Measurements from ENCODE around the gene SAFB.

The SAFB gene

GRCh38 chr19:5642204-5642603, 19.3 kb downstream of the SAFB start:
- Histone ChIP-seq H3K27me3 (ENCODE audit: insufficient read depth, low read depth, severe bottlenecking) (no peaks in the 10 kb centered on the region), H3K9me3 (ENCODE audit: severe bottlenecking) (no peaks in the 10 kb centered on the region), H3K27ac (no peak overlapping the region), H3K4me3 (ENCODE audit: low read depth, low read length) (no peak overlapping the region), H3K36me3 (peaks cover 82% of the 10 kb centered on the region)
- no peak for TF ChIP-seq CTCF (IDR thresholded peaks at IDR 0.05; ENCODE audit: low read depth, low read length)
- DNase-seq = no peak

- Histone ChIP-seq H3K27me3 (ENCODE audit: insufficient read depth, low read depth, severe bottlenecking) (no peaks in the 10 kb centered on the region), H3K9me3 (ENCODE audit: severe bottlenecking) (no peaks in the 10 kb centered on the region), H3K27ac (no peak overlapping the region), H3K36me3 (peaks cover 82% of the 10 kb centered on the region), H3K4me3 (ENCODE audit: low read depth, low read length) (no peak overlapping the region)
- DNase-seq = no peak
- TF ChIP-seq CTCF (IDR thresholded peaks at IDR 0.05; ENCODE audit: low read depth, low read length) = no peak
Measured at GRCh38 chr19:5643060-5643459, 20.2 kb downstream of the SAFB start.

- Histone ChIP-seq H3K27me3 (ENCODE audit: insufficient read depth, low read depth, severe bottlenecking) (no peaks in the 10 kb centered on the region), H3K36me3 (peaks cover 81% of the 10 kb centered on the region), H3K27ac (no peak overlapping the region), H3K4me3 (ENCODE audit: low read depth, low read length) (no peak overlapping the region), H3K9me3 (ENCODE audit: severe bottlenecking) (no peaks in the 10 kb centered on the region)
- DNase-seq = no peak
- TF ChIP-seq CTCF (IDR thresholded peaks at IDR 0.05; ENCODE audit: low read depth, low read length) = no peak
Measured at GRCh38 chr19:5644037-5644436, 21.2 kb downstream of the SAFB start.

GRCh38 chr19:5645409-5645808, 22.5 kb downstream of the SAFB start:
- no peaks in the 10 kb centered on the region for H3K27me3 ChIP-seq (ENCODE audit: insufficient read depth, low read depth, severe bottlenecking)
- no peak for DNase-seq
- no peak overlapping the region for H3K27ac ChIP-seq
- no peak overlapping the region for H3K4me3 ChIP-seq (ENCODE audit: low read depth, low read length)
- no peaks in the 10 kb centered on the region for H3K9me3 ChIP-seq (ENCODE audit: severe bottlenecking)
- TF ChIP-seq CTCF (IDR thresholded peaks at IDR 0.05; ENCODE audit: low read depth, low read length) = no peak
- peaks cover 89% of the 10 kb centered on the region for H3K36me3 ChIP-seq

- no peaks in the 10 kb centered on the region for H3K9me3 ChIP-seq (ENCODE audit: severe bottlenecking)
- H3K27me3 ChIP-seq (ENCODE audit: insufficient read depth, low read depth, severe bottlenecking) = no peaks in the 10 kb centered on the region
- H3K4me3 ChIP-seq (ENCODE audit: low read depth, low read length) = no peak overlapping the region
- TF ChIP-seq CTCF (IDR thresholded peaks at IDR 0.05; ENCODE audit: low read depth, low read length) = no peak
- DNase-seq = no peak
- H3K36me3 ChIP-seq = peaks cover 91% of the 10 kb centered on the region
- no peak overlapping the region for H3K27ac ChIP-seq
Measured at GRCh38 chr19:5646703-5647102, 23.8 kb downstream of the SAFB start.

- peaks cover 91% of the 10 kb centered on the region for H3K36me3 ChIP-seq
- no peaks in the 10 kb centered on the region for H3K9me3 ChIP-seq (ENCODE audit: severe bottlenecking)
- no peaks in the 10 kb centered on the region for H3K27me3 ChIP-seq (ENCODE audit: insufficient read depth, low read depth, severe bottlenecking)
- H3K4me3 ChIP-seq (ENCODE audit: low read depth, low read length) = no peak overlapping the region
- H3K27ac ChIP-seq = no peak overlapping the region
- no peak for TF ChIP-seq CTCF (IDR thresholded peaks at IDR 0.05; ENCODE audit: low read depth, low read length)
- no peak for DNase-seq
Measured at GRCh38 chr19:5648464-5648863, 25.6 kb downstream of the SAFB start.
